GM21515 (cell line): ENCODE results near the gene STX1A.

Experiments used
- ATAC-seq: cut with Tn5 transposase; IDR thresholded peaks from one replicate; pipeline ENCODE4 v1.9.1; 2021; ENCODE audit not compliant: unreplicated experiment

The STX1A gene

GRCh38 chr7:73718905-73719805, at the start of gene STX1A:
TSS of gene STX1A (minus strand) at chr7:73719669. CDS start at chr7:73719631, 38 bp downstream.
- peak; percentile 63 for ATAC-seq

GRCh38 chr7:73768641-73769480, 49.4 kb upstream of the STX1A start:
- no peak for ATAC-seq

DNA sequence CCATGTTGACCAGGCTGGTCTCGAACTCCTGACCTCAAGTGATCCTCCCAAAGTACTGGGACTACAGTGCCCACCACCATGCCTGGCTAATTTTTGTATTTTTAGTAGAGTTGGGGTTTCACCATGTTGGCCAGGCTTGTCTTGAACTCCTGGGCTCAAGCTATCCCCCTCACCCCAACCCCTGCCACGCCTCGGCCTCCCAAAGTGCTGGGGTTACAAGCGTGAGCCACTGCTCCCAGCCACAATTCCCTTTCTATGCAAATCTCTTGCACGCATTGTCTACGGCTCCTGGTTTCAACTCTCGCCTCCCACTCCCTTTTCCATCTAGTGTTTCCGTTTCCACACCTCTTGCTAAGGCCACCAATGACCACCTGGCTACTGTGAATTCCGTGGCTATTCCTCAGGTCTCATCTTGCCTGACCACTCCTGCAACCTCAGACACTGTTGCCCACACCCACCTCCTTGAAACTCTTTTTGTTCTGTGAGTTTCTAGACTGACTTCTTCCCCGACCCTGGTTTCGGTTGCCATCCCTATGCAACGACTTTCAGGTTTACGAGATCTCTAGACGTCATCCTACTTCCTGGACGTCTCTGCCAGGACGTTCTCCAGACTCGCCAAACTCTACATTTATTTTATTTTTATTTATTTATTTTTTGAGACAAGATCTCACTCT, 47.2 kb upstream of the STX1A start:
- no peak for ATAC-seq

DNA sequence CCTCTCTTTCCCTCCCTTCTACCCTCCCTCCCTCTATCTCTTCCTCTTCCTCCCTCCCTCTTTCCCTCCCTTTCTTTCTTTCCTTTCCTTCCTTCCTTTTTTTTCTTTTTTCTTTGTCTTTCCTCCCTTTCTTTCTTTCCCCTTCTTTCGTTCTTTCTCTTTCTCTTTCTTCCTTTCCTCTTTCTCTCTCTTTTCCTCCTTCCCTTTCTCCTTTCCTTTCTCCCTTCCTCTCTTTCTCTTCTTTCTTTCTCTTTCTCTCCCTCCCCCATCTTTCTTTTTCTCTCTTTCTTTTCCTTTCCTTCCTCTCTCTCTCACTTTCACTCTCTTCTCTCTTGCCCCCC, 43.2 kb upstream of the STX1A start:
- no peak for ATAC-seq

- ATAC-seq, result no peak
Measured at GRCh38 chr7:73761854-73762658, 42.6 kb upstream of the STX1A start.

GRCh38 chr7:73758581-73759138, 39.2 kb upstream of the STX1A start:
- no peak for ATAC-seq

DNA sequence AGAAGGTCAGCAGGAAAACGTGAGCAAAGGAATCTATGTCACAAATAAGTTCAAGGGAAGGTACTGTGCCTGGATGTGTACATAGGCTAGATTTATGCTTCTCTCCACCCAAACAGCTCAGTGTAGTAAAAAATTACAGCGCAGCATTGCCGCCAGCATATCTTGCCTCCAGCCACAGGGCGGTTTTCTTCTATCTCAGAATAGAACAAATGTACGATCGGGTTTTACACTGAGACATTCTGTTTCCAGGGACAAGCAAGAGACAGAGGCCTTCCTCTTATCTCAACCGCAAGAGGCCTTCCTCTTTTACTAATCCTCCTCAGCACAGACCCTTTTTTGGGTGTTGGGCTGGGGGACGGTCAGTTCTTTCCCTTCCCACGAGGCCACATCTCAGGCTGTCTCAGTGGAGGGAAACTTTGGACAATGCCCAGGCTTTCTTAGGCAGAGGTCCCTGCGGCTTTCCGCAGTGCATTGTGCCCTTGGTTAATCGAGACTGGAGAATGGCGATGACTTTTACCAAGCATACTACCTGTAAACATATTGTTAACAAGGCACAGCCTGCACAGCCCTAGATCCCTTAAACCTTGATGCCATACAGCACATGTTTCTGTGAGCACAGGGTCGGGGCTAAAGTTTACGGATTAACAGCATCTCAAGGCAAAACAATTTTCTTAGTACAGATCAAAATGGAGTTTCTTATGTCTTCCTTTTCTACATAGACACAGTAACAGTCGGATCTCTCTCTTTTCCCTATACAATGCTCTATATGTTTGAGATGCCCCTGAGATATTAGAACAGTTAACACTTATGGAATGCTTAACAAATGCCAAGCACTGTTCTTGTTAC, 30.7 kb upstream of the STX1A start:
- ATAC-seq, result no peak

DNA sequence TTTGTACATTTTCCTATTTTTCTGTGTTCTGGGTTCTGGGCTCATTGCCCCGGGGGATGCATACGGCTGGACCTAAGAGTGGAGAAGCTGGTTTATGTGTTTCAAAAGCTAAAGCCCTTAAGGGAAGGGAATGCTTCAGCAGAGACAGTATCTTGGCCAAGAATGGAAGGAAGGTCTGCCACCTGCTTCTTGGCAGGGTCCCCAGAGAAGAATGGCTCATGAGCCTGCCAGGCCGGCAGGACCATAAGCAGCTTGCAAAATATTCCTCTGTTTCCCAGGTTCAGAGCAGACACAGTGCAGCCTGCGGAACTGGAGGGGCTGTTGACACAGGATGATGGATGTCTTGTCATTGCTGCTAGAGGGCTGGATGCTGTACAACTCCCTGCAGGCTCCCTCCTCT, 26.9 kb upstream of the STX1A start:
- ATAC-seq, result no peak

DNA sequence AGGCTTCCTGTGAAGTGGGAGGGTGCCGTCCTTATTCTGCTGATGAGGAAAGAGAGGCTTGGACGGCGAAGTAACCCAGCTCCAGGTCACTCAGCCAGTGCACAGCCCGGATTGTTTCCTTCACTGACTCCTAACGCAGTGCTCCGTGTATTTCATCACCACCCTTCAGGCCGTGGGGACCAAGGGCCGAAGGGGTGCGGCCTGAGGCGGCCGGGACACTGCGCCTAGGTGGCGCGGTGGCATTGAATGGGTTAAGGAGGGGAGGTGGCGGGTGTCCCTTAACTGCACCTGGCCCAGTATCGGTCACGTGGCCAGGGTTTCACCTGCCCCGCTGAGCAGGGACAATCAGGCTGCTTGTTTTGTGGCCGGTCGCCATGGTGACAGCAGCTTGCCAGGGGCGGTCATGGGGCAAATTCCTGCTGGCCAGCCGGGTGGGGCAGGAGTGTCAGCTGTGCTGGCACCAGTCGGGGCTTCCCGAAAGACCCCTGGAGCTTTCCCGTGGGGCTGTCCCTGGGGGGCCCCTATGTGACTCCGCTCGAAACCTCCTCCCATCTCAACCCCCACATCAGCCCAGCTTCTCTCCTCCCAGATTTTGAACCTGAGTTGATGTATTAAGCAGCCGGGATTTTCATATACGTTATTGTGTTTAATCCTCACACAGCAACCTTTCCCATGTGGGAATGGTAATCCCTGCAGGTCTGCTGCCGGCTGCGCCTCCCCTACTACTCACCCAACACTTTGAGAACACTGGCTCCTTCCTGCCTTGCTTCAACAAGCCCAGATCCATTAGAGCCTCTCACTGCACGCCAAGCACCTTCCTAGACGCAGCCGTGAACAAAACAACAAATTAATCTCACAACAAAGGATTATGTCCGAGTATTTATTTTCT, 23.5 kb upstream of the STX1A start:
- no peak for ATAC-seq

DNA sequence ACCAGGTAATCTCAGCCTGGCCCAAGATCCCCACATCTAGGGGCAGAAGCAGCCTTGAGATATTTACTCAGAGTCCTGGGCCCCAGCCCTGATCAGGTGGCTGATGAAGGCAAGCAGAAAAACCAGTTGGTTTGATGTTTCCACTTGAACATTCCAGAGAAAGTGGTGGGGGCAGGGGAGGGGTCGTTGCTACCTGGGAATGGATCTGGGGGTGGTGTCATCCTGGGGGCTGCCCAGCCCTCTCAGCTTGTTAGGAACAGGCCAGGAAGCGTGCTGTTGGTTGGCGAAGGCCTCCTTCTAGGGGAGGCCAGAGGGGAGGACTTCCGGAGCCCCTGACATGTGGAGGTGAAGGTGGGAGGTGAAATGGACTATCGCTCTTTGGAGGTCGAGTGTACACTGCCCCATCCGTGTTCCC, 22.9 kb upstream of the STX1A start:
- no peak for ATAC-seq

DNA sequence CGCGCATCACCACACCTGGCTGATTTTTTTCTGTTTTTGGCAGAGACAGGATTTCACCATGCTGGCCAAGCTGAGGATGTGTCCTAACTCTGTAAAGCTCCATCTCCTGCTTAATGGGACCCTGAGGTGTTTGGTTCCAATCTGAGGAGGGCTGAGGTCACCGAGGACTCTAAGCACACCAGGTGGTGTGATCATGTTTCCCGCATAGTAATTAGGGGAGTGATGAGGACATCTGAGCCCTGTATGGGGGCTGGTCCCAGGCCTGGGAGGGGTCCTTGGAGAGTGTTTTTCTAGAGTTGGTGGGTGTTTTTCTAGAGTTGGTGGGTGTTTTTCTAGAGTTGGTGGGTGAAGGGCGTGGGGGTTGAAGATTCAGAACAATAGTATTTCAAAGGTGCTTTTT, 22.1 kb upstream of the STX1A start:
- no peak for ATAC-seq

GRCh38 chr7:73740771-73741170, 21.3 kb upstream of the STX1A start:
- no peak for ATAC-seq

DNA sequence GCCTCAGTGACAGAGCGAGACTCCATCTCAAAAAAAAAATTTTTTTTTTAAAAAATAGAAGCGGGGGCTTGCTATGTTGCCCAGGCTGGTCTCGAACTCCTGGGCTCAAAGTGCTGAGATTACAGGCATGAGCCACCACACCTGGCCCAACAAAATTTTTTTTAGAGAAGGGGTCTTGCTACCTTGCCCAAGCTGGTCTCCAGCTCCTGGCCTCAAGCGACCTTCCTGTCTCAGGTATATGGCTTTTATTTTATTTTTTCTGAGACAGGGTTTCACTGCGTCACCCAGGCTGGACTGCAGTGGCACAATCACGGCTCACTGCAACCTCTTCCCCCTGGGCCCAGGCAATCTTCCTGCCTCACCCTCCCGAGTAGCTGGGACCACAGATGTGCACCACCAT, 20.7 kb upstream of the STX1A start:
- no peak for ATAC-seq

DNA sequence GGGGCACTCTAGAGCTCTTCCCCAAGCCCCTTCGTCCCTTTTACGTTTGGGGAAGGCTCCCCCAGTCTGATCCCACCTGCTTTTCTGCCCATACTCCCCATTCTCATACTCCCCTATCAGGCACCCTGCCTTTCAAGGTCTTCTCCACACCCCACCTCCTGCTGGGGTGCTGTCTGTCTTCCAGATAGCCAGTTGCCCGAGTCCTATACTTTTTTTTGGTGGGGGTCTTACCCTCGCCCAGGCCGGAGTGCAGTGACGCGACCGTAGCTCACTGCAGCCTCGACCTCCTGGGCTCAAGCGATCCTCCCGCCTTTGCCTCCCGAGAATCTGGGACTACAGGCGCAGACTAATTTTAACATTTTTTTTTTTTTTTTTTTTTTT, 19.9 kb upstream of the STX1A start:
- ATAC-seq, result no peak

GRCh38 chr7:73738612-73739386, 19.3 kb upstream of the STX1A start, which contains the start of gene ABHD11:
TSS of gene ABHD11 (minus strand) at chr7:73738802. CDS start at chr7:73738770, 32 bp downstream.
- peak; percentile 81 for ATAC-seq

- peak; percentile 18 for ATAC-seq
Measured at GRCh38 chr7:73738220-73738611, 18.7 kb upstream of the STX1A start.

DNA sequence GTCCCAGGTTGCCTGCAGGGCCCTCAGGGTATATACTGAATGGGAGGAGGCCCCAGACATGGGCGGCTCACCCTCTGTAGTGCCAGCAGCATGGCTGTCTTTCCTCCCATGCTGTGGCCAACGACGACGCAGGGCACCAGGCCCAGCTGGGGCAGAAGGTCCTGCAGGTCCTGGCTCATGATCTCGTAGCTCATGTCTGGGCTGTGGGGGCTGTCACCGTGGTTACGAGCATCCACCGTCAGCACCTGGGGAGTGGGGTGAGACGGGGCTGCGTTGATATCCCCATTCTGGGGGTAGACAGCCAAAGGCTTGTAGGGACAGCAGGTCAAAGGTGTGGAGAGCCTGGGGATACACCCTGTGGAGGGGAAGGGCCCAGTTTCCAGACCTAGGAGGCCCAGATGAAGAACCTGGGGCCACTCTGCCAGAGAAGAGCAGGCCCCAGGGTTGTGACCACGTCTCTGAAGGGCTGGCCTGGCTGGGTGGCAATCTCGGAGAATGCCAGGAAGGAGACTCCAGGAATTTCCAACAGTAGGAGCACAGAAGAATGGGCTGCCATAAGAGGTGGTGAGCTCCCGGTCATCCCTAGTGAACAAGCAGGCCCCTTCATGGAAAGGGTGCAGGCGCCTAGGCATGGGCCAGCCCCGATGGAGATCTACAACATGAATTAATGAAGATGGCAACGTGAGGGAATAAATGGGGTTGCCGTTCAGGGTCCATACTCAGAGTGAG, 18.2 kb upstream of the STX1A start:
- ATAC-seq, result no peak
